Loucy (cell line): Measurements from ENCODE around the gene SIRPB1.
"Not testable (repeated sequence)": the region's sequence is repeated elsewhere in the genome, so short reads cannot be mapped to it uniquely, and the experiment has no call there.

Experiments used
- EZH2phosphoT487 ChIP-seq: fragments of 200-600 bp; IDR thresholded peaks from 2 replicates; pipeline ENCODE4 v1.6.1; 2018; ENCODE audit warnings: antibody characterized with exemption, mild to moderate bottlenecking, moderate library complexity, borderline replicate concordance
- TF ChIP-seq, protein P1 (sequence below): fragments of 200-600 bp; sonication (generic); conservative IDR thresholded peaks from 2 replicates; pipeline ENCODE4 v1.5.1; 2014; ENCODE audit warnings: mild to moderate bottlenecking, antibody characterized with exemption, low read length

DNA sequence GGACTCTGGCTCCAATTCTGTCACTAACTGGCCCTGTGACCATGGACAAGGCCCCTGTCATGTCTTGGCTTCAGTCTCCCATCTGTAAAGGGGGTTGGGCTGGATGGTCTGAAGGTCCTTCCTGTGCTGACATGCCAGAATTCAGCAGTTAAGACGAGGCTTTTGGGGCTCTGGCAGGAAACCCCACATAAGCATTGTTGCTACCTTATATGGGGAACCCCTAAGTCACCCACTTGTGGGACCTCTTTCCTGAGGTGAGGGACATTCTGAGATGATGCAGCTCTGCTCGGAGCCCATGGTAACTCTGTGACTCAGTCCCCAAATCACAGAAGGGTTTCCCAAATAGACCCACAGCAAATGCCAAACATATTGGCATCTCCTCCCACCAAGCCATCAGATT is 42.5 kb downstream of the SIRPB1 start:
- not testable (repeated sequence) for TF ChIP-seq EZH2phosphoT487
- TF ChIP-seq, protein P1, sequence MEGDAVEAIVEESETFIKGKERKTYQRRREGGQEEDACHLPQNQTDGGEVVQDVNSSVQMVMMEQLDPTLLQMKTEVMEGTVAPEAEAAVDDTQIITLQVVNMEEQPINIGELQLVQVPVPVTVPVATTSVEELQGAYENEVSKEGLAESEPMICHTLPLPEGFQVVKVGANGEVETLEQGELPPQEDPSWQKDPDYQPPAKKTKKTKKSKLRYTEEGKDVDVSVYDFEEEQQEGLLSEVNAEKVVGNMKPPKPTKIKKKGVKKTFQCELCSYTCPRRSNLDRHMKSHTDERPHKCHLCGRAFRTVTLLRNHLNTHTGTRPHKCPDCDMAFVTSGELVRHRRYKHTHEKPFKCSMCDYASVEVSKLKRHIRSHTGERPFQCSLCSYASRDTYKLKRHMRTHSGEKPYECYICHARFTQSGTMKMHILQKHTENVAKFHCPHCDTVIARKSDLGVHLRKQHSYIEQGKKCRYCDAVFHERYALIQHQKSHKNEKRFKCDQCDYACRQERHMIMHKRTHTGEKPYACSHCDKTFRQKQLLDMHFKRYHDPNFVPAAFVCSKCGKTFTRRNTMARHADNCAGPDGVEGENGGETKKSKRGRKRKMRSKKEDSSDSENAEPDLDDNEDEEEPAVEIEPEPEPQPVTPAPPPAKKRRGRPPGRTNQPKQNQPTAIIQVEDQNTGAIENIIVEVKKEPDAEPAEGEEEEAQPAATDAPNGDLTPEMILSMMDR: not testable (repeated sequence)
